Lung (tissue), 12 donors: Measurements from ENCODE around the gene MSMO1. TPM values are rescaled to one million over a fixed set of nuclear protein-coding genes. Genes with fewer than 3 reads are reported as not detected.

Experiments
- ATAC-seq: fragments of 200-7000 bp; cut with Tn5 transposase; one replicate; pipeline ENCODE4 v1.9.1; 2020; ENCODE audit warnings: moderate number of reproducible peaks; ENCODE audit not compliant: insufficient read depth, low FRiP score
- DNase-seq, 3 donors: peaks; one replicate each; pipeline ENCODE4 v3.0.0-alpha.2; 2013 to 2017
- H3K27ac ChIP-seq, 2 donors: one replicate each; pipeline ENCODE4 v1.5.1; 2013; ENCODE audit warnings: mild to moderate bottlenecking in 2 of 2, moderate library complexity in 2 of 2, control low read depth in 1 of 2, inconsistent platforms in 1 of 2, low read depth in 1 of 2, low read length in 1 of 2
- H3K27me3 ChIP-seq, 3 donors: one replicate each; pipeline ENCODE4 v1.5.1; 2013; ENCODE audit warnings: low read length in 2 of 3; ENCODE audit not compliant: control insufficient read depth in 3 of 3, insufficient read depth in 3 of 3
- H3K36me3 ChIP-seq, 4 donors: one replicate each; pipeline ENCODE4 v1.5.1; 2013; ENCODE audit warnings: low read length in 4 of 4, mild to moderate bottlenecking in 1 of 4, moderate library complexity in 1 of 4; ENCODE audit not compliant: control insufficient read depth in 4 of 4, insufficient read depth in 4 of 4
- H3K4me1 ChIP-seq, 5 donors: one replicate each; pipeline ENCODE4 v1.5.1; 2013; ENCODE audit warnings: low read length in 5 of 5, mild to moderate bottlenecking in 2 of 5, moderate library complexity in 1 of 5; ENCODE audit not compliant: control insufficient read depth in 5 of 5, insufficient read depth in 5 of 5
- H3K4me3 ChIP-seq: one replicate; pipeline ENCODE4 v1.5.1; 2013; ENCODE audit warnings: mild to moderate bottlenecking, control low read depth, moderate library complexity
- H3K9ac ChIP-seq, 2 donors: one replicate each; pipeline ENCODE4 v1.5.1; 2013; ENCODE audit warnings: low read length in 2 of 2, control low read depth in 1 of 2; ENCODE audit not compliant: insufficient read depth in 1 of 2
- H3K9me3 ChIP-seq, 4 donors: one replicate each; pipeline ENCODE4 v1.5.1; 2013; ENCODE audit warnings: low read length in 3 of 4, mild to moderate bottlenecking in 1 of 4, moderate library complexity in 1 of 4; ENCODE audit not compliant: control insufficient read depth in 4 of 4, insufficient read depth in 3 of 4
- WGBS, 2 donors: extraction: QIAGEN DNeasy Blood & Tissue Kit; methylation state at CpG; one replicate each; pipeline ENCODE4 v1.1.7; 2013; 5-methylcytosine and 5-hydroxymethylcytosine counted together
- polyA plus RNA-seq, 2 donors: library from polyadenylated mRNA; stranded (reverse); fragments of 200-250 nt; gene quantifications; one replicate each; pipeline ENCODE4 v1.2.1, GENCODE V29; 2013
- total RNA-seq, 2 donors: library from RNA; depleted of rRNA in 1 of 2; stranded (reverse); fragments of >200 nt in 1 of 2; gene quantifications; one replicate each; pipeline ENCODE4 v1.2.1, GENCODE V29; 2014 to 2021
- TF ChIP-seq, protein P1 (sequence below): IDR thresholded peaks from 2 replicates; pipeline ENCODE4 v1.5.1; 2012; ENCODE audit warnings: mild to moderate bottlenecking; ENCODE audit errors: control extremely low read depth, extremely low read depth
- donor health status: control.
- donor health status: control.
- donor health status: Bipolar disorder and iron deficiency.
- donor health status: healthy.
- donor health status: DM: yes; HTN: yes; CAD: no.

The MSMO1 gene
- total and polyA plus RNA-seq, 4 donors = 135 to 257 (median 175) TPM

DNA sequence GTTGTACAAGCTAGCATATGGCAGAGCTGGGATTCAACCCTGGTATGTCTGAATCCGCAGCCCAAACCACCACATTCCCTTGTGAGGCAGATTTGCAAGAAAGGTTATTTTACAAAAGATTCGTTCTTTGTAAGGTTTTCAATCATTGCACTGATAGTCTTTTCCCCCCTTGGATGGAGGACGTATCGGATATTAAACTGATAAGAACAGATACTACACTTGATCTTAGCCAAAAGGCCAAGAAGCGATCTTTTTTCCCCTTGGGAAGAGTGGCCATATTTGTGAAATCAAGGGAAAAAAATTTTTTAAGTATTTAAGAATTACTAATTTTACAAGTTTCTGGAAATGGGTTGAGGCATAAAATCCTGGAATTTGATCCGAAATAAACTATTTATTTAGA is 34.4 kb upstream of the MSMO1 start:
- WGBS, 2 donors = 97 to 98% methylated on average over 6 of the region's 6 CpGs
- H3K9ac ChIP-seq = no peak overlapping the region
- H3K27ac ChIP-seq = no peak overlapping the region
- H3K9me3 ChIP-seq = no peaks in the 10 kb centered on the region
- no peak for DNase-seq
- H3K4me1 ChIP-seq = peaks cover 0 to 19% (median 5%) of the 10 kb centered on the region in 5 donors
- no peak for ATAC-seq
- TF ChIP-seq, protein P1, sequence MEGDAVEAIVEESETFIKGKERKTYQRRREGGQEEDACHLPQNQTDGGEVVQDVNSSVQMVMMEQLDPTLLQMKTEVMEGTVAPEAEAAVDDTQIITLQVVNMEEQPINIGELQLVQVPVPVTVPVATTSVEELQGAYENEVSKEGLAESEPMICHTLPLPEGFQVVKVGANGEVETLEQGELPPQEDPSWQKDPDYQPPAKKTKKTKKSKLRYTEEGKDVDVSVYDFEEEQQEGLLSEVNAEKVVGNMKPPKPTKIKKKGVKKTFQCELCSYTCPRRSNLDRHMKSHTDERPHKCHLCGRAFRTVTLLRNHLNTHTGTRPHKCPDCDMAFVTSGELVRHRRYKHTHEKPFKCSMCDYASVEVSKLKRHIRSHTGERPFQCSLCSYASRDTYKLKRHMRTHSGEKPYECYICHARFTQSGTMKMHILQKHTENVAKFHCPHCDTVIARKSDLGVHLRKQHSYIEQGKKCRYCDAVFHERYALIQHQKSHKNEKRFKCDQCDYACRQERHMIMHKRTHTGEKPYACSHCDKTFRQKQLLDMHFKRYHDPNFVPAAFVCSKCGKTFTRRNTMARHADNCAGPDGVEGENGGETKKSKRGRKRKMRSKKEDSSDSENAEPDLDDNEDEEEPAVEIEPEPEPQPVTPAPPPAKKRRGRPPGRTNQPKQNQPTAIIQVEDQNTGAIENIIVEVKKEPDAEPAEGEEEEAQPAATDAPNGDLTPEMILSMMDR = no peak
- H3K36me3 ChIP-seq = peaks cover 4 to 17% (median 9%) of the 10 kb centered on the region in 4 donors
- H3K4me3 ChIP-seq = no peak overlapping the region
- H3K27me3 ChIP-seq = no peaks in the 10 kb centered on the region

DNA sequence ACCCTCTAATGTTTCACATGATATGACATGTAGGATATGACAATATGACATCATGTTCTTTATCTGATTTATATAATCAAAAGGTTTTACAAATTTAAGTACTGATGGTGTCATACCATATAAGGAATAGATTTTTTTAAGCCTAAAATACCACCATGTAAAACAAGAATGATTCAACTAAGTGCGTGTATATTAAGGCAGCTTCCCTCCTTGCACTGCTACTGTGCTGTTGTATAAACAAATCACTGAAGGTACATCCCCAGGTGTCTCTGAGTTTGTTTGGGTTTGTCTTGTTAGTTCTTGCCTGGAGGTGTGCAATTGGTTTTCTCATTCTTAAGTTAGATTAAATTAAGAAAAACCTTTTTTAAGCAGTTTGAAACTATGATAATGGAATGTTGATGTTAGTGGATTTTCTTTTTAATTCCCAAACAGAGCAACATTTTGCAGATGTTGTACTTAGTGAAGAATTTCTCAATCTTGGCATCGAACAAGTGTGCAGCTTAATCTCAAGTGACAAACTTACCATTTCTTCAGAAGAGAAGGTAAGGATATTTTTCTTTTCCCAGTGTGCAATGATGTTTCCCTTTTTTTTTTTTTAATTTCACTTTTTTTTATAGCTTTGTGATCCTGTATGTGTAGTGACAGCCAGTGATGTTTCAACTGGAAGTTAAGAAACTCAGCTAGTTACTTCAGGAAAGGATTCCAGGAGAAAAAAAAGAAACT is 33.4 kb upstream of the MSMO1 start:
- Histone ChIP-seq H3K4me3 (no peak overlapping the region), H3K27me3 (no peaks in the 10 kb centered on the region), H3K27ac (no peak overlapping the region), H3K36me3 (peaks cover 5 to 17% (median 9%) of the 10 kb centered on the region in 4 donors), H3K4me1 (peaks cover 0 to 12% (median 0%) of the 10 kb centered on the region in 5 donors), H3K9me3 (no peaks in the 10 kb centered on the region), H3K9ac (no peak overlapping the region)
- DNase-seq (no peak), ATAC-seq (no peak)
- TF ChIP-seq, protein P1 = no peak
- 66 to 74% methylated on average over 2 of the region's 2 CpGs for WGBS, 2 donors

DNA sequence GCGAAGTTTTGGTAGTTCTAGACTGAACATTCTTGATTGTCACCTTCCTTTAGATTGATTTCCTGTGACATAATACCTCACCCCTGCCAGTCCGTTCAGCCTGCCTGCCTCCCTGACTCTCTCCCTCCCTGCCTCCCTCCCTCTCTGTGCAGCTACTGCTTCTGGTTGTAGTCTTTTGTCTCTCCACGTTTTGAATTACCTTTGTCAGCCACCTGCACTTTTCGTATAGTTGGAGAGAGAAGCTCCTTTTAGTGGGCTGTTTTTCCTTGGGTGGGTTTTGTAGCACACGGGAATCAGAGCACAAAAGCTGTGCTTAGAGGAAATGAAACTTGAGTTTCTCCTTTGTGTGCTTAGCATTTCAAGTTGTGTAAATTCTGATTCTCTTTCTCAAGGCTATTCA is 32.6 kb upstream of the MSMO1 start:
- WGBS, 2 donors = 28 to 32% methylated on average over 5 of the region's 5 CpGs
- Histone ChIP-seq H3K4me1 (peaks cover 0 to 12% (median 0%) of the 10 kb centered on the region in 5 donors), H3K27ac (peak overlapping the region in 1 of 2 donors; percentile 77), H3K9me3 (no peaks in the 10 kb centered on the region), H3K27me3 (no peaks in the 10 kb centered on the region), H3K36me3 (peaks cover 6 to 17% (median 11%) of the 10 kb centered on the region in 4 donors), H3K4me3 (no peak overlapping the region), H3K9ac (peak overlapping the region in 1 of 2 donors; percentile 6)
- peak in 1 of 3 donors; percentile 23 for DNase-seq
- TF ChIP-seq, protein P1 = no peak
- ATAC-seq = no peak
